H4 (cell line): Measurements from ENCODE around the gene ABLIM2. TPM values are rescaled to one million over a fixed set of nuclear protein-coding genes. Genes with fewer than 3 reads are reported as not detected.
"Not testable (repeated sequence)": the region's sequence is repeated elsewhere in the genome, so short reads cannot be mapped to it uniquely, and the experiment has no call there.

Experiments
- DNase-seq: peaks from one replicate; pipeline ENCODE4 v3.0.0-alpha.2; 2015; ENCODE audit warnings: low spot score
- total RNA-seq: library from RNA; depleted of rRNA; stranded (reverse); fragments of >200 nt; shearing (Covaris generic); gene quantifications from 2 replicates; pipeline ENCODE4 v1.2.3, GENCODE V29; 2014

Gene ABLIM2
- total RNA-seq, 1 experiment from 2014 or later, result 0.29 TPM

DNA sequence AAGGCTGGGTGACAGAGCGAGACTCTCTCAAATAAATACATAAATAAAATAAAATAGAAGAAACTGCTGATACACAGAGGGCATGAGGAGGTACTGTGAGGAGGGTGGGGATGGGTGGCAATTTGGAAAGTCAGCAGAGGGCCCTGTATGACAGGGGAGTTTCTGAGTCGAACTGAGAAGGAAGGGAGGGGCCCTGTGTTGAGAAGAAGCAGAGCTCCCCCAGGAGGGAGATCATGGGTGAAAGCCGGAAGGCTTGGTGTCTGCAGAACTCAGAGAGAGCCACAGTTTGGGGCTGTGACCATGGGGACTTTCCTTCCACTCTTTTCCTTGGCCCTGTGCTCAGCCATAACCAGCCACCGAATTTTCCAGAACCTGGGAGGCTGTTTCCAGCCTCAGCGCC lies 194.2 kb downstream of the ABLIM2 start:
- no peak for DNase-seq

DNA sequence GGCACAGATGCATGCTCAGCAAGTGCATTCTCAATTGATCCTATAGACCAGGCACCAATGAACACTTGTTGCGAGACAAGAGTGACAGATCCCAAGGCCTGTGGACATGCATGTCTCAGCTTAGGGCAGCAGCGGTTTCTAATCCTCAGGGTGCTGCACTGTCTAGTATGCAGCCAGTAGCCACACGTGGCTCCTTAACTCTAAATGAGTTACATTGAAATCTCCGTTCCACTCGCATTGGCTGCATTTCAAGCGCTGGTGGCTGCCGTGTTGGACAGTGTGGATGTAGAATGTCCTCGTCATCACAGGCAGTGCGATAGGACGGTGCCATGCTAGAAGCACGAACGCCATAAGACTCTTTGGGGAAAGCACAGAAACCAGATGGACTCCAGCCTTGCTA lies 194.9 kb downstream of the ABLIM2 start:
- DNase-seq, result no peak

DNA sequence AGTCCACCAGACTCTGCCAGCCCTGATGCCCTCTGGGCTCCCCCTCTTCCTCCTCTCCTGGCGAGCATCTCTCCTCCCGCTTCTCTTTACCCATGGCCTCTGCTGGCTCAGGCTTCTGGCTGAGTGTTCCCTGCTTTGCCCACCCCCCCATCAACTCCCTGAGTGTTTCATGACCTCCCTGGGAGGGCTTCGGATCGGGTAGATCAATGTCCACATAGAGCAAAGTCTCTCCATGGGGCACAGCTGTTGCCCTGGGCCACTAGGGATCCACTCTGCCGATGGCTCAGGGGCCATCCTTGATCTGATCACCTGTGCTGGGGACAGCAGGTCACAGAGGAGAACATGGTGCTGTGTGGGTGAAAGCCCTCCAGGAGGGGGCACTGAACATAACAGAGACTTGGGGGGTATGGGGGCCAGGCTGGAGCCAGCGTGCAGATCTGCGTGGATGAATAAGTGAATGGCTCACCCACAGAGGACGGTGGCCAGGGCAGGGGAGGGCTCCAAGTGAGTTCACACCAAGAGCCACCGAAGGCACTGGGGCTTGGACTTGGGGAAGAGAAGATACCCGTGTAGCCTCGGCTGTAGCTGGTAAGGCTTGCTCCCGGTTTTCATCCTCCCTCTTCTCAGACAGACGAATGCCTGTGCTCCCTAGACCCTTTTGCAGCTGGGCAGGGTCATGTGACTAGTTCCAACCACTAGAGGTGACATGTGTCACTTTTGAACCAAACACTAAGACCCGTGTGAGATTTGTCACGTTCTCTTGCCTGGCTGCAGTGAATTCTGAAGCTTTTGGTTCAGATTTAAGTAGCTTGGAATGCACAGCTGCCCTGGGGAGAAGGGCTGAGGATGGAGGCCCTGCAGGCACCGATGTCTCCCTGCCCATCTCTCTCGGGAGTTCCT lies 195.8 kb downstream of the ABLIM2 start:
- no peak for DNase-seq

DNA sequence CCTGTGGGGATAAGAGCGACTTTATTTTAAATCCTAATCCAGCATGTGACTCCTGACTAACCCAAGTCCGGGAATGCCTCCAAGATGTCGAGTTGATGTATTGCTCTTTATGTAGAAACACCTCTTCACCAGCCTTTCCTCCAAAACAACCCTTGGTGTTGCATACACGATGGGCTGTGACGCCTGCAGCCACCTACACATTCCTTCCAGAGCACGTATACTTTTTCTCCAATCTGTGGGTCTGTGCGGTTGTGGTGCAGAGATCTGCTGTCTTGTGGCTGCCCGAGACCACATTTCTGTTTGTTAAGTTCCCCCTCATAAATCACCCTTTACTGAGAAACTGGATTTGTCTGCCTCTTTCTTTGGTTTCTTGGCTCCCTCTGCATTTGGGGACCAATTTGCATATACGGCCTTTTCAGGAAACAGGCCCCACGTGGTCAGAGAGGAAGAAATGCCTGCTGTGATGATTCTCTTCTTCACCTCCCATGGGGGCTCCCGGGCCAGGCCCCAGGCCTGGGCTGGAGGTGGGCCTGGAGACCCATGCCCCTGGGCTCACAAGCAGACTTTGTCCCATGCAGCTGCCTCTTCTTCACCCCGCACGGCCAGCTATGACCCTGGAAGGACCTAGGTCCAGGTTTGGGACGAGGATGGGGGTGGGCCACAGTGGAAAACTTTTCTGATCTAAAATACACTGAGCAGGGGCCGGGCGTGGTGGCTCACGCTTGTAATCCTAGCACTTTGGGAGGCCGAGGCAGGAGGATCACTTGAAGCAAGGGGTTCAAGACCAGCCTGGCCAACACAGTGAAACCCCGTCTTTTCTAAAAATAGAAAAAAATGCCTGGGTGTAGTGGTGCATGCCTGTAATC lies 197.6 kb downstream of the ABLIM2 start:
- DNase-seq, result peak; percentile 100

DNA sequence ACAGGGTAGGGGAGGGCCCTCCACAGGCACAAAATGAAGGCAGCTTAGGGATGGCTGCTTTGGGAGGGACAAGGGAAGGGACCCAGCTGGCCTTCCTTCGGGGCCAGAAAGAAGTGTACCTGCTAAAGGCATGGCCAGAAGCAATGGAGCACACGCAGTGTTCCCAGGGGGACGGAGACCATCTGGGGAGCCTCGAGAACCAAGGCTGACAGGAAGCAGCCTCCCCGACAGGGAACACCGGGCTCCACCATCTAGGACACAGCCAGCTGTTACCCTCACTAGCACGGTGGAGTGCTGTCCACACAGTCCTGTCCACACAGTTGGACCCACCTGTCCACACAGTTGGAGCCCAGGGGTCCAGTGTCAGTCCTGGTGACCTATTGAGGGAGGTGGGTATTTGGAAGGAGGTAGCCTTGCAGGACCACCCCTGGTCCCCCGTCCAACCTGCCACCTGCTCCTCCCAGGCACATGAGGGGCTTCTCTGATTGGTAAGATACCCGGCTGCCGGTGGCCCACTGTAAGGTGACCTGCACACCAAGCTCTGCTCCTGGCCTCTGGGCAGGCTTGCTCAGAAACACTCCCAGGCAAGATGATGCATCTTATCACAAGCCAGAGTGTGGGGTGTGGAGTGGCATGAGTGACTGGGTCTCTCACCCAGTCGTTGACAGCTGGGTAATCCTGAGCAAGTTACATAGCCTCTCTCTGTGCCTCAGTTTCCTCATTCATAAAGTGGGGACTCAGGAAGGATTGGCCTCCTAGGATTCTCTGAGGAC lies 198.4 kb downstream of the ABLIM2 start:
- no peak for DNase-seq

DNA sequence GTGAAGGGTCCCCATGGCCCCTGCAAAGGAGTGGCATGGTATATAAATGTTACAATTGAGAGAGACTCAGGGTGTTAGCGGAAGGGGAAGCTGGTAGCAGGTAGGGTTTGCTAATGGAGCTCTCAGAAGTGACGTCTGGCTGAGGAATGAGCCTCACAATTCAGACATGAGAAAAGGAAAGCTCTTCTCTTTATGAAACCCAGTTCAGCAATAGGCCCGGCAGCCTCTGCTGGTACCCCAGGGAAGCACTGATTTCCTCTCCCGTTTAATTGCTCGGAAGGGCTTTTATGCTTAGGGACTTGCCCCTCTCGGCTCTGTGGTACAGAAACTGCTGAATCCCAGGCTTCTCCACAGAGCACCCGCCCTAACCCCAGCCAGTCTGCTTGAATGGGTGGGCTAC lies 199.5 kb downstream of the ABLIM2 start:
- DNase-seq, result no peak

DNA sequence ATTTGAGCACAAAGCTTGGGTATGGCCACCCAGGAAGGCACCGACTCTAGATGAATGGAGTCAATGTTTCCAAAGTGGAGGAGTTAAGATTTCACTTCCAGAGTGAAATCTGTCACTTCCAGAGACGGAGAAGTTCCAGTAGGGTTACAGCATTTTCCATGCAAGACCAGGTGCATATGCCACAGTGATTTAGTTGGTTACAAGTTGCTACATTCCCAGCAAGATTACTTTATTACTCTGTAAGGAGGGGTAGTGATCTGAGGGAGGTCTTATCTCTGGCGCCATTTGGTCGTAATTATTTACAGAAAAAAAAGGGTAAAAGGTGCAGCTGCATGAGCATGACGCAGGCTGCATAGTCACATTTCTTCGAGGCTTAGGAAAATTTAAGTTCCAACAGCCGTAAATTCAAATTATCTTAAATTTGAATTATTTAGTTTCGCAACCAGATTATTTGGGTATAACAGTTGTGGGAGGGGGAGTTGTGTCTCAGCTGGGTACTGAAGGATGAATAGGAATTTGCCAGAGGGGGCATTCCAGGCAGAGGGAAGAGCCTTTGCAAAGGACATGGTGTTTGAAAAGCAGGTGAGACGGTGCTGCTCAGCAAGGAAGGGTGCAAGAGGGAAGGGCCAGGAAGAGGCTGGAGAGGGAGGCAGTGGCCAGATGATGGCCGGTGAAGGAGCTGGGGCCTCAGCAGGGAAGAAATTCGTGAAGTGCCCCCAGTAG lies 201.5 kb downstream of the ABLIM2 start:
- DNase-seq, result peak; percentile 89

DNA sequence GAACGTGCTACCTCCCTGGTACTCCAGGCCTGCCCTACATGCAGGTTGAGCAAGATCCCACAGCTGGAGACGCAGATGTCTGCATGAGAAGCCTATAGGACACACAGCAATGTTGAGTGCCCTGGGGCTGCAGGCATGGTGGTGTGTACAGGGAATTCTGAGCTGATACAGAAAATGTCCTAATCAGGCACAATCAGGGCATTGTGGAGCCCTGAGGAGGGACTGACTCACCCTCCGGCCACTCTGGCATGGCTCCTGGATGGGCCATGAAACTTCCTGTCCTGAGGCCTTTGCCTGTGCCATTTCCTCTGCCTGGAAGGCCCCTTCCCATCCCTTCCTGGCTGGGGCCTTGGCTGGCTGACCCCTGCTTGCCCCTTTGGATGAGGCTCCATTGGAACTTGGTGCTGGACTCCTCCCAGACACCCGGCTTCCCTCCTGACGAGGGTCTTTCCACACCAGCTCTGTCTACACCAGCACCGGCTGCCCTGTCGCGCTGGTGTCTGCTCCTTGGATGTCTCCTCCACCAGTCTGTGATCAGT lies 202.3 kb downstream of the ABLIM2 start:
- DNase-seq, result peak; percentile 94

DNA sequence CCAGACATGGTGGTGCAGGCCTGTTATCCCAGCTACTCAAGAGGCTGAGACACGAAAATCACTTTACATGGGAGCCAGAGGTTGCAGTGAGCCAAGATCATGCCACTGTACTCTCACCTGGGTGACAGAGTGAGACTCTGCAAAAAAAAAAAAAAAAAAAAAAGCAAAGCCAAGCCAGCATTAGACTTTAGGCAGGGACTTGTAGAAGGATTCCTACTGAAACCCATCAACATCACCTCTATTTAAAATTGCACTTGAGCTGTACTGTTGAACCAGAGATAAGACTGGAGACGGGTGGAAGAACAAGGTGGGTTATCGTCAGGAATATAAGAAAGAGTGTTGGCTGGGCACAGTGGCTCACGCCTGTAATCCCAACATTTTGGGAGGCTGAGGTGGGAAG lies 203.2 kb downstream of the ABLIM2 start:
- no peak for DNase-seq

DNA sequence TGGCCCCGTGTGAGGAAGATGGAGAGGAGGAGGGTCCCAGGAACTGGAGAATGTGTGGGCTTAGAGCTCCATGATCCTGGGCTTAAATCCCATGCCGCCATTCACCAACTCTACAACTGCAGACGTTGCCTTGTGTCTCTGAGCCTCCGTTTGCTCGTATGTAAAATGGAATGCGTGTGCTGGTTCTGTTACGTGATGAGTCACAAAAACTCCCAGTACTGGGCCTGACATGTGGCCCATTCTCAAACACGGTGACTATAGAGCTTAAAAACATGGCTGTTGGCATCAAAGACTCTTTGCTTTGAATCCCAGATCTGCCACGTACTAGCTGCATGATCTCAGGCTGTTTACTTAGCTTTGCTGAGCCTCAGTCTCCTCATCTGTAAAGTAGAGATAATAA lies 206.0 kb downstream of the ABLIM2 start:
- DNase-seq, result no peak

DNA sequence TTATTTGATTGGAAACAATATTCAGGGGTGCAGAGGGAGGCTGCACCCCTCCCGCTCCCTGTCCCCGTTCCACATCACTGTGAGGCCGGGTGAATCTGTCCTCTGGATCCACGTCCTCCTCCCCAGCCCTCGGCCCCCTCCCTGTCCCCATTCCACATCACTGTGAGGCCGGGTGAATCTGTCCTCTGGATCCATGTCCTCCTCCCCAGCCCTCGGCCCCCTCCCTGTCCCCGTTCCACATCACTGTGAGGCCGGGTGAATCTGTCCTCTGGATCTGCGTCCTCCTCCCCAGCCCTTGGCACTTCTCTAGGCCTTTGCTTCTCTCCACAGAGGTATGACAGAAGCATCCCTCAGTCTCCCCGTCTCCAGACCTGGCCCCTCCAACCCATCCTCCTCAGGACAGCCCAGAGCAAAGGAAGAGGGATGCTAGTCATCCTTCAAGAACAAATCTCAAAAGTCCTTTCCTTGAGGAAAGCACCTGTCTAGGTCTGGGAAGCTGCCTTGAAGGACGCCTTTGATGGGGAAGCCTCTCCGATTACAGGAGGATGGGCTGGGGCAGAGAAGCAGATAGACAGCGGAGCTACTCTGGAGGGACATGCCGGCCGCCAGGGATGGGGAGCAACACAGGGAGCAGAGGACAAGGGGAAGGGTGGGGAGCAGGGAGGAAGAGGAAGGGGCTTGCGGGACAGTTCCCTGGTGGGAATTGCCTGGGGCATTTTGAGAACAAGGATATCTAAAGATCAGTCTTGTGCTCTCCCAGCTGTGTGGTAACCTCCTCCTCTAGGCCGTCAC lies 208.1 kb downstream of the ABLIM2 start:
- no peak for DNase-seq

DNA sequence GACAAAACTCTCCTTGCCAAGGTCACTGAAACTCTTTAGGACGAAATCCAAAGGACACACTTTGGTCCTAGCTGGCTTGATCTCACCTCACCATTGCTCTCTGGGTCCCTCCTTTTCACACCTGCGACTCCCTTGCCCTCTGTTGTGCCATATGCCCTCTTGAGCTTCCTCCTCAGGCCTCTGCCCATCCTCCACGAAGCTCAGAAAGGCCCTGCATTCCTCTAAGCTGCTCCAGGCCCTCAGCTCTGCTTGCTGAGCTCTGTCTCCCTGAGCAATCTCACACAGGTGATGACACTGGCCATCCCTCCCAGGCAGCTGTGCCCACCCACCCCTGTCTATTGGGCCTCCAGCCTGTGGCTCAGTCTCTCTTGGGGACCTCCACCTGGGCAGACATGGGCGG lies 208.9 kb downstream of the ABLIM2 start:
- DNase-seq, result no peak

DNA sequence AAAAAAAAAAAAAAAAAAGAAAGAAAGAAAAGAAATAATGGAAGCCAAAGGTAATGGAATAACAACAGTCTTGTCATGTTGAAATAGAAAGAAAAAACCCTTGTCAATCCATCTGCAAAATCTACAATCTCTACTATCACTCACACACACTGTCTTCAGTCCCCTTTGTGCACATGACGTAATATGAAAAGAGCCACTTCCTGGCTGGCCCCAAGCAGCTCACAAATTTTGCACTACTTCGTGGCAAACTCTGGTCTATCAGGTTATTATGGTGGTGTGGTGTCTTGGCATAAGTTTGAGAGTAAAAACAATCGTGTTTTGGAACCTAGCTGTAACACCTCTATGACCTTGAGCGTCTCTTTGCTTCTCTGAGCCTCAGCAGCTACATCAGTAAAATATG lies 210.7 kb downstream of the ABLIM2 start:
- DNase-seq, result no peak

DNA sequence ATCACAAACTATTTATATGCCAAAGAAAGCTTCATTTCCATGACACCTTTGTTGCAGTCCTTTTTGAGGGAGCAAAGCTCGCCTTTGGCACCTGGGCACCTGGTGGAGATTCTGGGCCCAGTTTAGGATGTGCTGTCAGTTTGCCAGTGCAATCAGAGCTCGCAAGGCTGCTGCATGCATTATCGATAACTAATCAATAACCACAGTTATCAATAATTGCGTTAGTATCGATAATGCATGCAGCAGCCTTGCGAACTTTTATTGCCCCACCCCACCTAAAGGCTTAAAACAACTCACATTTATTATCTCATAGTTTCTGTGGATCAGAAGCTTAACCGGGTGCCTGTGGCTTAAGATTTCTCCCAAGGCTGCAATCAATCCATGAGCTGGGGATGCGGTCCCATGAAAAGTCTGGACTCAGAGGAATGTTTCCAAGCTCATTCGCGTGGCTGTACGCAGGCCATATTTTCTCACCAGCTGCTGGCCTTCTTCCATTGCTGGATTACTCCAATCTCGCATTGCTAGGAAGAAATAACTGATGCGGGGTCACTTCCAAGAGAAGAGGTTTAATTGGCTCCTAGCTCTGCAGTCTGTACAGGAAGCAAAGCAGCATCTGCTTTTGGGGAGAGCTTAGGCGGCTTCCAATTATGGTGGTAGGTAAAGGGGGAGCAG lies 212.8 kb downstream of the ABLIM2 start:
- DNase-seq, result no peak

DNA sequence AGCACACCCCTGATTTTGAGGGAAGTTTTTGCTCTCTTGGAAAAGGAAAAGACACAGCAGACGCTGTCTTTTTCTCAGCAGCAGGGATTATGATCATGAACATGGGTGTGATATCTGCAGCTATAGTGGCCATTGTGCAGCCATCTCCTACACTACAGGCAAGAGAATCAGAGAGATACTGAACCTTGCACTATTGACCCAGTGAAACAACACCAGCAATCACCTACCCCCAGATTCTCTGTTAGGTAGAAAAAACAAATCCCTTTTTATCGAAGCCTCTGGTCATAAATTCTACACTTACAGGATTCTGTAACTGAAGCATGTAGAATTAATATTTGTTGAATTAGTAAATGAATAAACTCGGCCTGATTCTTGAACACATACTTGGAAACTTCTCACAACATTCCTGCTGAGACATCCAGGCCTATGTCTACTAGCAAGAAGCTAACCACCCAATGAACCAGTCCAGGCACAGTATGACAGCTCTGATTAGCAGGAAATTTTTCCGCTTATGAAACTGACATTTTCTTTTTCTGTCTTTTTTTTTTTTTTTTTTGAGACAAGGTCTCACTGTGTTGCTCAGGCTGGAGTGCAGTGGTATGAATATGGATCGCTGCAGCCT lies 213.9 kb downstream of the ABLIM2 start:
- DNase-seq, result no peak

DNA sequence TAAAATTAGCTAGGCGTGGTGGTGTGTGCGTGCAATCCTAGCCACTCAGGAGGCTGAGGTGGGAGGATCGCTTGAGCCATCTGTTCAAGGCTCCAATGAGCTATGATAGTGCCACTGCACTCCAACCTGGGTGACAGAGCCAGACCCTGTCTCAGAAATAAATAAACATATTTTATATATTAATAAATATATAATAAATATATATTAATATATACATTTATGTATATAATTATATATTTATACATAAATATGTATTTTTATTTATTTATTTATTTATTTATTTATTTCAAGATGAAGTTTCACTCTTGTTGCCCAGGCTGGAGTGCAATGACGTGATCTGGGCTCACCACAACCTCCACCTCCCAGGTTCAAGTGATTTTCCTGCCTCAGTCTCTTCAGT lies 214.9 kb downstream of the ABLIM2 start:
- DNase-seq, result not testable (repeated sequence)

DNA sequence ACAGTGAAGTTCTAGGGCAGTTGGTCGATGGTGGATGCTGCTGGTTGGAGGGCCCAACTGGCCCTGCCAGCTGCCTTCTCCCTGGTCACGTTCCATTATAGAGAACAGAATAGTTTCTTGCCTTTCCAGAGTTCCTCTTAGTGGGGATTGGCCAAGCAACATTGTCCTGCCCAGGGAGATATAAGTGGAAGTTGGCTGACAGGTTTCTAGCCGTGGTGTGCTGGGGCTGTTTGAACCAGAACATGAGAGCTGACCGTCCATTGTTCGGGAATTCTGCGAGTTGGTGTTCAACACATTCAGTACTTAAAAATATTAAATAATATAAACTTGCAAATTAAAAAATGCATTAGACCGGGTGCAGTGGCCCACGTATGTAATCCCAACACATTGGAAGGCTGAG lies 215.4 kb downstream of the ABLIM2 start:
- no peak for DNase-seq

DNA sequence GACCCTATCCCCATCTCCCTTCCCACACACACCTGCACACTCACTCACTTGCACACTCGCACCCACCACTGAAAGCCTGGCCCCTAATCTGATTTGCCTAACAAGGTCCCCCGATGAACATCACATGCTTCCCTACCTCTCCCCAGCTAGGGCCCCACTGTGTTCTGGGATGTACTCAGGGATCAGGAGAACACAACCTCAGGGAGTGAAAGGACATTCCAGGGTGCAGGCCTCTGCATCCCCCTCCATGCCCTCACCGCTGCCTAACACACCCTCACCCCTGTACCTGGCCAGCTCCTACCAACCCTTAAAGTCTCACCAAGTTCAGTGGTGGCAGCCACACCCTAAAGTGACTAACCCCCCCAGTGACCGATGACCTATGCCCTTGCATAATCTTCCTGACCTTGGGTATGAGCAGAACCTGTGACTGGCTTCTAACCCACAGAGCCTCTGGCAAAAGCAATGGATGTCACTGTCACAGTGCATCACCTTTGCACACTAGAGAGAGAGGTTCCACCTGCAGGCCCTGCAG lies 216.6 kb downstream of the ABLIM2 start:
- no peak for DNase-seq
